GM19372 (cell line): ENCODE measurements around the gene RAET1L.
A peak's percentile ranks its signal among the peaks of the same experiment; 100 is the strongest.
"Not testable (repeated sequence)": the region's sequence is repeated elsewhere in the genome, so short reads cannot be mapped to it uniquely, and the experiment has no call there.

ENCODE experiments used
- ATAC-seq: cut with Tn5 transposase; IDR thresholded peaks from one replicate; pipeline ENCODE4 v1.9.1; 2021; ENCODE audit warnings: mild to moderate bottlenecking, low read depth, moderate library complexity; ENCODE audit not compliant: unreplicated experiment

RAET1L gene, protein sequence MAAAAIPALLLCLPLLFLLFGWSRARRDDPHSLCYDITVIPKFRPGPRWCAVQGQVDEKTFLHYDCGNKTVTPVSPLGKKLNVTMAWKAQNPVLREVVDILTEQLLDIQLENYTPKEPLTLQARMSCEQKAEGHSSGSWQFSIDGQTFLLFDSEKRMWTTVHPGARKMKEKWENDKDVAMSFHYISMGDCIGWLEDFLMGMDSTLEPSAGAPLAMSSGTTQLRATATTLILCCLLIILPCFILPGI

GRCh38 chr6:150025201-150025917 is at the start of gene RAET1L:
Gene RAET1L (minus strand): TSS chr6:150025532. CDS start chr6:150025471, 61 bp downstream.
- ATAC-seq: no peak

GRCh38 chr6:150075034-150075421 is 49.7 kb upstream of the RAET1L start:
- ATAC-seq: no peak

DNA sequence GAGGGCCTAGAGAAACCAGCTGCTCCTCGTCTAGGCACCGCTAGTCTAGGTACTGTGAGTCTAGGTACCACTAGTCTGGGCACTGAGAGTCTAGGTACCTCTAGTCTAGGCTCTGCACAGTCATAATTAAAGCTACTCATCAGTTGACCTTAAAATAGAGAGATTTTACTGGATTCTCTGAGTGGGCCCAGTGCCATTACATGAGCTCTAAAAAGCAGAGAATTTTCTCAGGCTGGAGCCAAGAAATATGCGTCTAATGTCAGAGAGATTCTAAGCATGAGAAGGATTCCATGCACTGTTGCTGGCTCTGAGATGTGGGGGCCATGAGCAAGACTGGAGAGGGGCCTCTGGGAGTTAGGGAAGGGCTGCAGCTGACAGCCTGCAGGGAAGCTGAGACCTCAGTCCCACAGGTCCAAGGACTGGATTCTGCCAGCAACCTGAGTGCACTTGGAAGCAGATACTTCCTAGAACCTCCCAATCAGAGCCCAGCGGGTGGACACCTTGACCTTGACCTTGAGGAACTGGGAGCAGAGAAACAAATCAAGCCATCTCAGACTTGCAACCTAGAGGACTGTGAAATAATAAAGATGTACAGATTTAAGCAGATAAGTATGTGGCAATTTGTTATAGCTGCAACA is 49.2 kb upstream of the RAET1L start:
- ATAC-seq: not testable (repeated sequence)

- ATAC-seq: no peak
Observed at GRCh38 chr6:150072201-150072600, 46.9 kb upstream of the RAET1L start.

- no peak for ATAC-seq
Observed at GRCh38 chr6:150070236-150070818, 45.0 kb upstream of the RAET1L start.

- ATAC-seq: no peak
Observed at GRCh38 chr6:150069706-150070105, 44.4 kb upstream of the RAET1L start.

DNA sequence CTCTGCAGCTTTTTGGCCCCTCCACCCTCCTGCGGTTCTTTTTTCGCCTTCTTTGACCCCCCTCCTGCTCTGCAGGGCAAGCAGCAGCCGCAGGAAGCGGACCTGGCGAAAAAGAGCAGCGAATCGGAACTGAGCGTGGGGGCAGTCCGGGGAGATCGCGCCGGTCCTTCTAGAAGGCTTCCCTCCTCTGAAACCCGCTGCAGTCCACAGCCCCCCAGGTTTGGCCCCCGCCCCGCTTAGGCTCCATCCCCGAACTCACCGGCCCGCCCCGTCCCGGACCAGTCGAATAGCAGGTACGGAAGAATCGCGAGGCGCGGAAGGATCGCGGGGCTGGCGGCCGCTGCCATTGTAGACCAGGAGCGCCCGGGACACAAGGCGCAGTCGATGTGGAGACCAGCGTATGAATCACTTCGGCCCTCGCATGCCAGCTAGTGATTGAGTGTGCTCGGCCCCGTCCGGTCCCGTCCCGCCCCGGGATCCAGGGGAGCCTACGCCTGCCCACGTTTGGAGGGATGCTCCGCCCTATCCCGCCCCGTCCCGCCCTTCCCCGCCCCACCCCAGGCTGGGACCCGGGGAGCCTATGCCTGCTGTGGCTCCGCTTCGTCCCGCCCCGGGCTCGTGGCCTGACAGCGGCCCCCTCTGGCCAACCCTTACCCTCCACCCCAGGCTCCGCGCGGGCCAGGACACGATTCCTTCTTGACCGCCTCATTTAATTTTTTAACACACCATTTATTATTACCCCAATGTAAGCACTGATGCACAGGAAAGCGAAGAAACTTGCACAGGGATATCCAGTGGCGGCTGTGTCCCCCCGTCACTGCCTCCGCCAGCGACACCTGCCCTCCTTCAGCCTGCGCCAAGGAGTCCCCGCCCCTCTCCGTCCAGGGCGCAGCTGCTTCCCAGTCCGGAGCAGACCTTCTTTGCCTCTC is 43.7 kb upstream of the RAET1L start, which contains the start of gene ULBP3:
TSS of gene ULBP3 (minus strand) at position 402 of the 929 bp plus-strand sequence. CDS start at position 347, 55 bp downstream.
- ATAC-seq: peak; percentile 85

- ATAC-seq: no peak
Observed at GRCh38 chr6:150068151-150068550, 42.8 kb upstream of the RAET1L start.

- ATAC-seq: no peak
Observed at GRCh38 chr6:150065083-150065482, 39.8 kb upstream of the RAET1L start.

- no peak for ATAC-seq
Observed at GRCh38 chr6:150063640-150064039, 38.3 kb upstream of the RAET1L start.

- not testable (repeated sequence) for ATAC-seq
Observed at GRCh38 chr6:150059973-150060372, 34.6 kb upstream of the RAET1L start.

- no peak for ATAC-seq
Observed at GRCh38 chr6:150058986-150059385, 33.7 kb upstream of the RAET1L start.

DNA sequence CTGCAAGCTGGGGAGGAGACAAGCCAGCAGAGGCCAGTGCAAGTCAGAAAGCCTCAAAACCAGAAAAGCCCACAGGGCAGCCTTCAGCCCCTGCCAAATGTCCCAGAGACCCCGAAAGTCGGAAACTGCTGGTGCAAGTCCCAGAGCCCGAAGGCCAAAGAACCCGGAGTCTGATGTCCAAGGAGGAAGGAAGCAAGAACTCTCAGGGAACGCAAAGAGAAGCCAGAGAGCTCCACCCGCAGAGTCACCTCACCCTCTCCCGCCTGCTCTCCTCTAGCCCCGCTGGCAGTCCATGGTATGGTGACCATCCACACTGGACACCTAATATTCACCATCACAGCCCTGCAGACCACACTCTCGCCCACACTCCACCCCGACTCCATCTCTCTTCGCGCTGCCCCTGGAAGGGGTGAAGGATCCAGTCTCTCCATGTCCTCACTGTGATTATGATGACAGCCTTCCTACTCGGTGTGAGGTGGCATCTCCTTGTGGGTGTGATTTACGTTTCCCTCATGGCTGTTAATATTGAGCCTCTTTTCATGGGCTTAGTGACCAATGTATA is 33.0 kb upstream of the RAET1L start:
- ATAC-seq: no peak

DNA sequence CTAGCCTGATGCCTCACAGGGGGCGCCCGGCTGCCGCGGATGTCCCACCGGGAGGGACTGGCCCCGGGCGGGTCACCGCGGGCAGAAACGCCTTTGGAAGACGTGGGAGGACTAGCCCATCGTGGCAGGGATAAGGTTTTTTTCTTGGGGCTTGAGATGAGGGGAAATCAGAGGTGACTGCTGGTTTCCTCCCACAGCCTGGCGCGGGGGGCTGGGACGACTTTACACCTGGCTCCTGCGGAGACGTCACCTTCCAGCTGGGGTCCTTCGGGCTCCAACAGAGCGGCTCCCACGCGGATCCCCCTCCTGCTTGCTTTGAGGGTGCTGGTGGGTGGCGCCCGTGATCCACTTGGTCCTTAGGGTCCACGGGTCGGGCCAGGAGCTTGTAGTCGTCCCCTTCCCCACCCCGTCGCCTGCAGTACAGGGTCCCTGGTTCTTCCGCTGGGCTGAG is 32.2 kb upstream of the RAET1L start:
- no peak for ATAC-seq

- no peak for ATAC-seq
Observed at GRCh38 chr6:150056916-150057315, 31.6 kb upstream of the RAET1L start.

- no peak for ATAC-seq
Observed at GRCh38 chr6:150056156-150056555, 30.8 kb upstream of the RAET1L start.

- no peak for ATAC-seq
Observed at GRCh38 chr6:150055131-150055530, 29.8 kb upstream of the RAET1L start.

- ATAC-seq: no peak
Observed at GRCh38 chr6:150053450-150053849, 28.1 kb upstream of the RAET1L start.

- no peak for ATAC-seq
Observed at GRCh38 chr6:150050846-150051245, 25.5 kb upstream of the RAET1L start.

DNA sequence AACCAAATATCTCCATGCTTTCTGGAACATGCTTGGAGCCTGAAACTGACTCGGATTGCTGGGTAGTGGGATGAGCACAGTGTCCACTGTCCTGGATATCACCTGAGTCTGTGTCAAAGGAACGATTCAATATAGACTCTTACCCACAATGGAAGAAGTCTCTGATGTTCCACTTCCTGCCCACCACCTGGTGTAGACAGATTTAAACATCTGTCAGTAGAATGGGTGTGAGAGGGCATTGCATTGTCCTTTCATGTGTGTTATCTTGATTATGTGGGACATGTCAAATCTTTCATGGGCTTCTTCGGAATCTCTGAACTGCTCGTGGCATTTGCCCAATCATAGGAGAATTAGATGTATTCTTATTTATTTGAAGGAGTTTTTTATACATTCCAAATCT is 22.8 kb upstream of the RAET1L start:
- no peak for ATAC-seq
